HG03066 (cell line): ENCODE measurements around the gene TRAF4.

Experiments used
- ATAC-seq: cut with Tn5 transposase; IDR thresholded peaks from one replicate; pipeline ENCODE4 v1.9.1; 2021; ENCODE audit warnings: low read depth; ENCODE audit not compliant: unreplicated experiment

TRAF4 gene

DNA sequence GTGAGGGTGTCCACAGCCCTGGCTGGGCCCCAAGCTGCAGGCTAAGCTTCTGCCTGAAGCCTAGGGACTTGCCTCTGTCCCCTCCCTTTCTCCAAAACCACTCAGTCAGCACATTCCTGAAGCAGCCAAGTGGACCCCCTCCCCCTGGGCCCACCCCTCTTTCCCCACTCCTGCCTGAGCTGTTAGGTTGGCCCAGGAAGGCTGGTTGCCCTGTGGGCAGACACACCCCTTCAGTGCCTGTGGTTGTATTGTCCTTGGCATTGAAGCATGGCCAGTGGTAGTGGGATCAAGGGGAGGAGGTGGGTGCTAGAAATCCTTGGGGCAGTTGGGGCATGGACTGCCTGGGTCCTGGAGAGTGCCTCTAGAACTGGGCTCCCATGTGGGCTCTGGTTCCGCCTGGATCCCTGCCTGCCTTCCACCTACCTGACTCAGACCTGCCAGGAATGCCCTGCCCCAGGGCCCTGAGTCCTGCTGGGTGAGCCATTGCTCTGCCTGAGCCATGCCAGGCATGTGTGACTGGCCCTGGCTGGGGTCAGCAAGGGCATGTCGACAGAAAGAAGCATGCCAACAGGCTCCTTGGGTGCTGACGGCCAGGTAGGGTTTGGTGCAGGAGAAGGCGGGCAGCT is 2.1 kb downstream of the TRAF4 start:
- no peak for ATAC-seq

GRCh38 chr17:28746611-28747050 is 2.8 kb downstream of the TRAF4 start:
- no peak for ATAC-seq

DNA sequence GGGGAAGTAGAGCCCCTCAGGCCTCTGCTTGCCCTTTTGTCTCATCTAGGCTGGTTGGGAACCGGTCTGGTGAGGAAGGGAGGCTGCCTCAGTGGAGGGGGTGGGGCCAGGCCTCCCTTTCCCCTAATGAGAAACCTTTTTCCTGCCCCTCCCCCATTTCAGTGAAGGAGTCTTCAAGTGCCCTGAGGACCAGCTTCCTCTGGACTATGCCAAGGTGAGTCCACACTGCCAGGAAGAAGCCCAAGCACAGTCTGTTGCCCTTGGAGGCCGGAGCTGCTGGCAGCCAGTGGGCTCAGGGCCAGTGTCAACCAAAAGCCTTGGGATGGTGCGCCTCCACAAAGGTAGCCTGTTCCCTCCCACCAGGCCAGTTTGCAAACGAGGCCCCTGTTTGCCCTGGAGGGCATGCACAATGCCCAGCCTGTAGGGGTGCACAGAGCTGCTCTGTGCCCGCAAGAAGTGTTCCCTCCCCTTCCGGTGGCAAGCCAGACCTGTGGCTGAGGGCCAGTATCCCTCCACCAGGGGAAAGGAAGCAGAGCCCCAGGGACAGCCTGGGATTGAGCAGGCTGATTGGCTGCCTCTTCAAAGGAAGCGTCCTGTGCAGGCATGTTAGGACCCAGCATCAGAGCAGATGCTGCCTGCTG is 3.4 kb downstream of the TRAF4 start:
- no peak for ATAC-seq

DNA sequence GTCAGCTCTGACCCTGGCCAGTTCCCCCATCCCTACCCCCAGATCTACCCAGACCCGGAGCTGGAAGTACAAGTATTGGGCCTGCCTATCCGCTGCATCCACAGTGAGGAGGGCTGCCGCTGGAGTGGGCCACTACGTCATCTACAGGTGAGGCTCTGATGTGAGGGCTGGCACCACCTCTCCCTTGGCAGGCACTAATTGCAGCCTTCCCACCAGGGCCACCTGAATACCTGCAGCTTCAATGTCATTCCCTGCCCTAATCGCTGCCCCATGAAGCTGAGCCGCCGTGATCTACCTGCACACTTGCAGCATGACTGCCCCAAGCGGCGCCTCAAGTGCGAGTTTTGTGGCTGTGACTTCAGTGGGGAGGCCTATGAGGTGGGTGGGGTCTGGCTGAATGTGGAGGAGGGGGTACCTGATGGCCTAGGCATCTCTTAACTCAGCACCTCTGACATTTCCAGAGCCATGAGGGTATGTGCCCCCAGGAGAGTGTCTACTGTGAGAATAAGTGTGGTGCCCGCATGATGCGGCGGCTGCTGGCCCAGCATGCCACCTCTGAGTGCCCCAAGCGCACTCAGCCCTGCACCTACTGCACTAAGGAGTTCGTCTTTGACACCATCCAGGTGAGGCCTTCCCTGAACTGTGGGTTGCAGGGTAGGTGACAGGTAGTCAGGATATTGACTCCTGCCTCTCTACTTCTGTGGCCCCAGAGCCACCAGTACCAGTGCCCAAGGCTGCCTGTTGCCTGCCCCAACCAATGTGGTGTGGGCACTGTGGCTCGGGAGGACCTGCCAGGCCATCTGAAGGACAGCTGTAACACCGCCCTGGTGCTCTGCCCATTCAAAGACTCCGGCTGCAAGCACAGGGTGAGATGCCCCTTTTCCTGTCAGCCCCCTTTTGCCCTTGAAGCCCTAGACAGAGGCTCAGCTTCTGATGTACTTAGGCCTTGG is 4.3 kb downstream of the TRAF4 start:
- no peak for ATAC-seq

DNA sequence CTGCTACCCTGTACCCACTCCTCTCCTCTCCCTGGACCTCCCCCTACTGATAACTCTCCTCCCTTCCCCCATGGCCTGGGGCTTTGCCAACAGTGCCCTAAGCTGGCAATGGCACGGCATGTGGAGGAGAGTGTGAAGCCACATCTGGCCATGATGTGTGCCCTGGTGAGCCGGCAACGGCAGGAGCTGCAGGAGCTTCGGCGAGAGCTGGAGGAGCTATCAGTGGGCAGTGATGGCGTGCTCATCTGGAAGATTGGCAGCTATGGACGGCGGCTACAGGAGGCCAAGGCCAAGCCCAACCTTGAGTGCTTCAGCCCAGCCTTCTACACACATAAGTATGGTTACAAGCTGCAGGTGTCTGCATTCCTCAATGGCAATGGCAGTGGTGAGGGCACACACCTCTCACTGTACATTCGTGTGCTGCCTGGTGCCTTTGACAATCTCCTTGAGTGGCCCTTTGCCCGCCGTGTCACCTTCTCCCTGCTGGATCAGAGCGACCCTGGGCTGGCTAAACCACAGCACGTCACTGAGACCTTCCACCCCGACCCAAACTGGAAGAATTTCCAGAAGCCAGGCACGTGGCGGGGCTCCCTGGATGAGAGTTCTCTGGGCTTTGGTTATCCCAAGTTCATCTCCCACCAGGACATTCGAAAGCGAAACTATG is 5.2 kb downstream of the TRAF4 start:
- ATAC-seq: no peak

- no peak for ATAC-seq
Observed at GRCh38 chr17:28749516-28750177, 5.8 kb downstream of the TRAF4 start.

DNA sequence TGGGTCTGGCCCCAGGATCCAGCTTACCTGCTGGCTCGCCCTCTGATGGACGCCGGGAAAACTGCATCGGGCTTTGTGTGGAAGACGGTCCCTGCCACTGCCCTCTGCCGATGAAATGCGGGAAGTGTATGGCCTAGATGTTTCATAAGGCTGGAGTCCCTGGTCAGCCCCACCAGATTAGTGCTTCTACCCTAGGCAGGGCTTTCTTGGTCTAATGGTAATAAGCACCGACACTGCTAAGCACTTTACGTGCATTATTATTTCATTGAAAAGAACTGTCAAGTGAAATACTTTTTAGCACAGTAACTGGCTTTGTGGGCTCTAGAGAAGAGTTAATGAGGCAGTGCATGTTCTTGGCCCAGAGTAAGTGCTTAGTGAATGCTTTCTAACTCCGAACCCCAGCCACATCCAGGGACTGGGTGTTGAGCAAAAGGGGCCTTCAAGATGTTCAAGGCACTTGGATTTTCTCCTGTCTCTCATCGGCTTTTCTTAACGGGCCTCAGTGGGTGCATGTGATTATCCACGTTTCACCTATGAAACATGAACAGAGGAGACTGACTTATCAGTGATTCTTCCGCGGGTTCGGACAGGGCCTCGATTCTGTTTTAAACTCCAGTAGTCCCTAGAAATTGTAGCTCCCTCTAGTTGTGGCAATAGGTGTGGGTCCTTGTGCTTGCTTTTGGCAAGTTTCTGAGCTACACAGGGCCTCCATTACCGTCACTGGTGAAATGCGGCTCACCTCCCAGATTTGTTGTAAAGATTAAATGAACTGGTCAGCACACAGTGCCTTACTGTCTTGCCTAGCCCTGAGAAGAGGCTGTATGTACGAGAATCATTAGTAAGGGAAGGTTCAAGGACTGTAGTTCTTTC is 6.6 kb downstream of the TRAF4 start:
- ATAC-seq: peak; percentile 71

GRCh38 chr17:28751600-28752366 is 8.0 kb downstream of the TRAF4 start:
- no peak for ATAC-seq

- ATAC-seq: no peak
Observed at GRCh38 chr17:28755486-28755885, 11.7 kb downstream of the TRAF4 start.

DNA sequence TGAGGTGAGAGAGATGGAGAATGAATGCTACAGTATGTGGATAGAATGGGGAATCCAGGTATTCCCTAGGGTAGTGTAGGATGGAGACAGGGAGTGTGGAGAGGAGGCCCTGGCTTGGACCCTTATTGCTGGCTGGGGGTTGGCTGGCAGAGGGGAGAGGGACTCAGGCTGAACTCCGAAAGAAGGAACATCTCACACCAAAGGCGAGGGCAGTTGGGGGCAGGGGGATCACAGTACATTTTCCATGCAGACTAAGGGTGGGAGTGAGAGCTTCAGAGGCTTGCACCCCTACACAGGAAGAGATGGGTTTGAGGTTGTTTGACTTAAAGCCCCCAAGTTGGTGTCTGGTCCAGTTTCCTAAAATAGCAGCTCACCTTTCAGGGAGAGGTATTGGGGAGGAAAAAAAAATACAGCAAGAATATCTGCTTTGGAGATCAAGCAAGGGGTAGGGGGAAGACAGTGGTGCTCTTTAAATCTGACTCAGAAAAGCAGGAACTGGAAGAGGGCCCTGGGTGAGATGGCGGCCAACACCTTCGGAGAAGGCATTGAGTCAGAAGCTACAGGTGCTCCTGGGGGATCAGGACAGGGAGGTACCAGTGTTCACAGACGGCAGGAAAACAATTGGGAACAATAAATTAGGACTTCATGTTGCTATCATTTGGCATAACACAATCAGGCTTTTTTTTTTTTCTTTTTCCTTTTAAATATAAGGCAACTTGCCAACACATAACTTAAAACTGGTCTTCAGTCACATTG is 12.4 kb downstream of the TRAF4 start:
- ATAC-seq: no peak

DNA sequence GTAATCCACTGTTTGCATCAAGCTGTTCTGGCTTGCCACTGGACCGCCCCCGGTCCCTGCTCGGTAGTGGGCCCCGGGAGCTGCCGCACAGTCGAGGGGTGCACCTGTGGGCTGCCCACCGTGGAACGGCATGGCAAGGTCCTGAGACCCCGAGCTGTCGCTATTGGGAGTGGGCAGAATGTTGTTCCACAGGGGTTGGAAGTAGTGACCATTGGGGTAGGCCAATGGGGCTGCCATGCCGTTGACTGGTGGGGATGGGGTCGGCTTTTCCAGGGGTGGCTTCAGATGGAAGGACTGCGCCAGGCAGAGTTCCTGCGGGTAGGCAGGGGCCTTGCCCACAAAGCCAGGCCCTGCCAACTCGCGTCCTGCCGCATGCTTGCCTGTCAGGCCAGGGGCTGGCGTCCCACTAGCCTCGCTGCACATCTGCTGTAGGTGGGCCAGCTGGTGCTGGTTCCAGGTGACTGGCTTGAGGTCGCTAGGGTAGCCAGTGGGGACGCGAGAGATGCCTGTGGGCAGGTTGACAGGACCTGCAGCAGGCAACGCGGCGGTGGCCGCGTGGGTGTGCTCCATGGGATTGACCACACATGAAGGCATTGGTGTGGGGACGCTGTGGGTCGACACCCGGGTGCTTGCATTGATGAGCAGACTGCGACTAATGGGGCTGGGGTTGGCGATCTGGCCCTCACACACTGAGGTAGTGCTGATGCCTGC is 14.8 kb downstream of the TRAF4 start:
- no peak for ATAC-seq

DNA sequence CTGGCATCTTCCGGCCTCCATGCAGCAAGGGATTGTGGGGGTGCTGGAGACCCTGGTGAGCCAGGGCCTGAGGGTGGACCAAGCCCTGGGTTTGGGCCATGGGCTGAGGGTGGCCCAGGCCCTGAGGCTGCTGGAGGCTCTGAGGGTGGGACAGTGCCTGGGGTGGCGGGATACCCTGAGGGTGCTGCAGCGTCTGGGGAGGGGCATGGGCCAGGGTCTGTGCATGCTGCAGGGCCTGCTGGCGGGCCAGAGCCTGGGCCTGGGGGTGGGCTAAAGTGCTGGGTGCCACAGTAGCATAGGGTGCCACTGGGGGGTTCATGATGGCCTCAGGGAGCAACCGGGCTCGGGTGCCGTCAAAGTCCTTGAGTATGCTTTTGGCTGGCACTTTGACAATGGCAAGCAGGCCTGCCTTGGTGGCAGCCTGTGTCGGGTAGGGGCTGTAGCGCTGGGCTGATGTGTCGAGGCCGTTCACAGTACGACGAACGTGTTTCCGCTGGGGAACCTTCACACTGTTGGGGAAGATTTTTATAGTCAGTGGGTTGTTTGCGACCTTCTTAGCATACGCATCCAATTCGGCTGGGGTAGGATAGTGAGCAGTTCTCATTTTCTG is 15.6 kb downstream of the TRAF4 start:
- no peak for ATAC-seq

DNA sequence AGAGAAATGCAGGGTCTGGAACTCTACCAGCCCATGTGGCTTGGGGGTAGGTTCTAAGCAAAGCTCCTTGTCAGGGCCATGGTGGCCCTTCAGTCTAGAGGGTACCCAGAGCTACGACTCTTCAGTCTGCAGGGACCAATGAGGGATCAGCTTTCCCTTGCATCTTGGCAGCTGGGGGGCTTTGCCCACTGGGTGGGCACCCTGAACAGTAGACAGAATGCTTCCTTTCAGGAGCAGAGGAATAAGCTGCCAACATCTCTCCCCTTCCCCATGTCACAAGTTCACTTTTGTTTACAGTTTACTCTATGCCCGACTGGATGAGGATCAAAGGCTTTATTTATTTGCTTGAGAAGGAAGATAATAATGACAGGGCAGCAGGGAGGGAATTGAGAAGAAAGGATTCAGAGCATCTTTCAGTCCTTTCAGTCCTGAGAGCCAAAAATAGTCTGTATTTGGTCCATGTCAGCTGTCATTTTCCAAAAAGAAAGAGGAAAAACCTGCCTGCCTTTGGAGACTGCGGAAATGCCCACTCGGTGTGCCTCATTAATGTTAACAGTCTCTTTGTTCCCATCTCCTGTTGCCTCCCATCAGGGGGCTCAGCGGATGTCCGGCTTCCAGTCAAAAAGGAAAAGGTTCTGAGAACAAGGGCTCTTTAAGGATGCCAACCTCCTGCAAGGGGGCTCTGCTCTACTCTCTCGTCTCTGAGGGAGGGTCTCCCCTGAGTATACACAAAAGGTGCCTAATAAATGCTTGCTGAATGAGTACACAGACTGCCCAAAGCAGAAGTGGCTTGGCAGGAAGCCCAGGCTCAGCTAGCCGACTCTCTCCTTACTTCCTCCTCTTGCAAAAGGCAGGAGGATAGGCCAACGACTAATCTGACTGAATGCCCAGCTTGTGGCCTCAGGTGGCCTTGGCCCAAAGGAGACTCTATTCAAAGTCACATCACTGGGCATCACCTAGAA is 17.1 kb downstream of the TRAF4 start:
- ATAC-seq: no peak

DNA sequence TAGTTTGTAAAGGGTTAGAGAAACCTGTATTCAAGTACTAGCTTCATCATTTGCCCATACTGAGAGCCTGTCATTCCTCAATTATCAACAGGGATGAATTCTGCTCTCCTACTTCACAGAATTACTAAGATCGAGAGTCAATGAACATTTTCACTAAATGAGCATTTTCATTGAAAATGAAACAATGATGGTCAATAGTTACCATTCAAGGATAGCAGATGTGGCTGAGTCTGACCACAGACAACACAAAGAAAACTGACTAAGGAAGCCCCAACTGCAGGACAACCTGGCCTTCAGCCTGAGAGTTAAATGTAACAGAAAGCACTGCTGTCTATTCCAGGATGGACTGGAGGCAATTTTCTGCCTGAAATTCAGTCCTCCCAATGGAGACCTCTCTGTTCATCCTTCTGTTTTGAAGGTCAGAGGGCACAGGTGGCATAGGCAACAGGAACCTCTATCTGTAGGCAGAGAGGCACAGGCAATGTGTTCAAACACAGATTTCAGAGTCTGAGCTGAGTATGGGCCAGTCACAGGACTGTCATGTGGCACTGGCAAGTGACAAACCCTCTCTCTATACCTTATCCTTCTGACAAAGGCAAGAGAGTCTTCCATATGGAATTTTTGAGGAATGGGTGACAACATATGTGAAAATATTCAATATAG is 19.5 kb downstream of the TRAF4 start:
- no peak for ATAC-seq

GRCh38 chr17:28763804-28764266 is 20.0 kb downstream of the TRAF4 start:
- no peak for ATAC-seq
